HepG2 (cell line): Measurements from ENCODE around the gene THRA. TPM values are rescaled to one million over a fixed set of nuclear protein-coding genes. Genes with fewer than 3 reads are reported as not detected.

Experiments used
- ARHGAP35 ChIP-seq: sonication (generic); formaldehyde crosslinking; IDR thresholded peaks from 2 replicates; pipeline ENCODE4 v1.9.0; 2022; ENCODE audit warnings: mild to moderate bottlenecking, inconsistent platforms, moderate library complexity, missing genetic modification reagents, borderline replicate concordance
- ARID3A ChIP-seq: IDR thresholded peaks from 2 replicates; pipeline ENCODE4 v1.6.1; 2012; ENCODE audit warnings: low read depth, low read length, improper control_type of control experiment
- ARNT ChIP-seq: fragments of 450-650 bp; IDR thresholded peaks from 2 replicates; pipeline ENCODE4 v1.6.1; 2017
- CENPX ChIP-seq: sonication (generic); formaldehyde crosslinking; IDR thresholded peaks from 2 replicates; pipeline ENCODE4 v1.9.0; 2021; ENCODE audit warnings: mild to moderate bottlenecking, missing genetic modification reagents, moderate library complexity
- FOXO1 ChIP-seq: sonication (generic); formaldehyde crosslinking; IDR thresholded peaks from 2 replicates; pipeline ENCODE4 v1.4.0; 2020; ENCODE audit warnings: missing genetic modification reagents
- HMG20B ChIP-seq: conservative IDR thresholded peaks from 2 replicates; pipeline ENCODE4 v1.6.1; 2016; ENCODE audit warnings: missing genetic modification reagents, missing compliant biosample characterization
- HMGXB4 ChIP-seq, 2 experiments: sonication (generic) in 1 of 2; formaldehyde crosslinking in 1 of 2; IDR thresholded peaks; 2 replicates each; pipeline versions ENCODE4 v1.4.0 to v1.6.1; 2018 to 2020; ENCODE audit warnings: missing genetic modification reagents in 2 of 2, borderline replicate concordance in 1 of 2, low read depth in 1 of 2, mild to moderate bottlenecking in 1 of 2, missing biosample characterization in 1 of 2
- MIER2 ChIP-seq: IDR thresholded peaks from 2 replicates; pipeline ENCODE4 v1.6.1; 2016; ENCODE audit warnings: missing biosample characterization, missing genetic modification reagents
- PHB2 ChIP-seq: fragments of 450-650 bp; IDR thresholded peaks from 2 replicates; pipeline ENCODE4 v1.6.1; 2018; ENCODE audit not compliant: partially characterized antibody
- PRDM15 ChIP-seq: sonication (generic); formaldehyde crosslinking; IDR thresholded peaks from 2 replicates; pipeline ENCODE4 v1.4.0; 2020; ENCODE audit warnings: missing genetic modification reagents
- SOX5 ChIP-seq: IDR thresholded peaks from 2 replicates; pipeline ENCODE4 v1.6.1; 2016; ENCODE audit warnings: borderline replicate concordance
- ZFY ChIP-seq: sonication (generic); formaldehyde crosslinking; IDR thresholded peaks from 2 replicates; pipeline ENCODE4 v1.4.0; 2020; ENCODE audit warnings: missing genetic modification reagents
- ZNF660 ChIP-seq: sonication (generic); formaldehyde crosslinking; IDR thresholded peaks from 2 replicates; pipeline ENCODE4 v1.5.1; 2020; ENCODE audit warnings: mild to moderate bottlenecking, low read depth, missing genetic modification reagents, borderline replicate concordance
- ZNF781 ChIP-seq: sonication (generic); formaldehyde crosslinking; IDR thresholded peaks from 2 replicates; pipeline ENCODE4 v1.5.1; 2020; ENCODE audit warnings: borderline replicate concordance, mild to moderate bottlenecking, missing genetic modification reagents; ENCODE audit errors: not compliant biosample characterization
- polyA plus RNA-seq, 8 experiments: library from polyadenylated mRNA; depleted of rRNA in 3 of 8; stranded (reverse) in 7 of 8; unstranded in 1 of 8; fragments of >200 nt; fragmentation: Illumina TruSeq in 4 of 8; extraction: Trizol in 4 of 8; gene quantifications; 2 replicates each; pipeline versions ENCODE4 v1.2.1 to v1.2.3, GENCODE V29; 2011 to 2016; ENCODE audit warnings: low read depth in 4 of 8, missing spikeins in 1 of 8, mixed read lengths in 1 of 8; ENCODE audit not compliant: insufficient read depth in 1 of 8
- total RNA-seq, 5 experiments: library from RNA; depleted of rRNA; stranded (reverse); fragments of >200 nt; fragmentation: Illumina TruSeq; extraction: Trizol; gene quantifications; 2 replicates each; pipeline ENCODE4 v1.2.3, GENCODE V29; 2016; ENCODE audit warnings: low read depth in 1 of 5
- TF ChIP-seq, protein P1 (sequence below): sonication (generic); formaldehyde crosslinking; IDR thresholded peaks from 2 replicates; pipeline ENCODE4 v1.4.0; 2020; ENCODE audit warnings: missing genetic modification reagents
- TF ChIP-seq, protein P2 (sequence below): sonication (generic); formaldehyde crosslinking; IDR thresholded peaks from 2 replicates; pipeline ENCODE4 v1.4.0; 2020; ENCODE audit warnings: mild to moderate bottlenecking, missing genetic modification reagents

The THRA gene
- total and polyA plus RNA-seq, 2 of the 13 experiments (the other 11 are each of a cell fraction or from before 2014, with no cell fraction given), result 8.0 to 9.9 TPM

DNA sequence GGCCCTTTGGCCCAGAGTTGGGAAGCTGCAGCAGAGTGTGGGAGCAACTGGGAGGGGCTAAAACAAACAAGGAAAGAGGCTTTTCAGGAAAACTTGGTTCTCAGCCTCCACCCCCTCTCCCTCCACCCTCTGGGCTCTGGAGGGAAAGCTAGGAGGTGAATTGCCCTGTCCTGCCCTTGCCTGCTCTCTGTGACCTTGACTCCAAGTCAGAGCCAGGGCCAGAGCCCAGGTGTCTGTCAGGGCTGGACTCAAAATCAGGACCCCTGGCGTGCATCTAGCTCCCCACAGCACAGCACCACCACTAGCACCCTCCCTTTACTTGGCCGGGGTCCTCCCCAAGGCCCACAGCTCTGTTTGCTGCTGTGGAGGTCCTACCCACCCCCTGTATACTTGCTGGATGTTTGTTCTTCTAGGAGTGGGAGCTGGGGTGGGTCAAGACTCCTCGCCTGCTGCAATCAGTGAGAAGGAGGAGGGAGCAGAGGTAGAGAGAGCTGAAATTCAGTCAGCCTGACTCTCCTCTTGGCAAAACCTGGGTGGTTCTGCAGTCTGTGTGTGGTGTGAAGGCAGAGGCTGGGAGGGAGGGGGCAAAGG lies 40.4 kb downstream of the THRA start (continued):
- TF ChIP-seq, protein P1, sequence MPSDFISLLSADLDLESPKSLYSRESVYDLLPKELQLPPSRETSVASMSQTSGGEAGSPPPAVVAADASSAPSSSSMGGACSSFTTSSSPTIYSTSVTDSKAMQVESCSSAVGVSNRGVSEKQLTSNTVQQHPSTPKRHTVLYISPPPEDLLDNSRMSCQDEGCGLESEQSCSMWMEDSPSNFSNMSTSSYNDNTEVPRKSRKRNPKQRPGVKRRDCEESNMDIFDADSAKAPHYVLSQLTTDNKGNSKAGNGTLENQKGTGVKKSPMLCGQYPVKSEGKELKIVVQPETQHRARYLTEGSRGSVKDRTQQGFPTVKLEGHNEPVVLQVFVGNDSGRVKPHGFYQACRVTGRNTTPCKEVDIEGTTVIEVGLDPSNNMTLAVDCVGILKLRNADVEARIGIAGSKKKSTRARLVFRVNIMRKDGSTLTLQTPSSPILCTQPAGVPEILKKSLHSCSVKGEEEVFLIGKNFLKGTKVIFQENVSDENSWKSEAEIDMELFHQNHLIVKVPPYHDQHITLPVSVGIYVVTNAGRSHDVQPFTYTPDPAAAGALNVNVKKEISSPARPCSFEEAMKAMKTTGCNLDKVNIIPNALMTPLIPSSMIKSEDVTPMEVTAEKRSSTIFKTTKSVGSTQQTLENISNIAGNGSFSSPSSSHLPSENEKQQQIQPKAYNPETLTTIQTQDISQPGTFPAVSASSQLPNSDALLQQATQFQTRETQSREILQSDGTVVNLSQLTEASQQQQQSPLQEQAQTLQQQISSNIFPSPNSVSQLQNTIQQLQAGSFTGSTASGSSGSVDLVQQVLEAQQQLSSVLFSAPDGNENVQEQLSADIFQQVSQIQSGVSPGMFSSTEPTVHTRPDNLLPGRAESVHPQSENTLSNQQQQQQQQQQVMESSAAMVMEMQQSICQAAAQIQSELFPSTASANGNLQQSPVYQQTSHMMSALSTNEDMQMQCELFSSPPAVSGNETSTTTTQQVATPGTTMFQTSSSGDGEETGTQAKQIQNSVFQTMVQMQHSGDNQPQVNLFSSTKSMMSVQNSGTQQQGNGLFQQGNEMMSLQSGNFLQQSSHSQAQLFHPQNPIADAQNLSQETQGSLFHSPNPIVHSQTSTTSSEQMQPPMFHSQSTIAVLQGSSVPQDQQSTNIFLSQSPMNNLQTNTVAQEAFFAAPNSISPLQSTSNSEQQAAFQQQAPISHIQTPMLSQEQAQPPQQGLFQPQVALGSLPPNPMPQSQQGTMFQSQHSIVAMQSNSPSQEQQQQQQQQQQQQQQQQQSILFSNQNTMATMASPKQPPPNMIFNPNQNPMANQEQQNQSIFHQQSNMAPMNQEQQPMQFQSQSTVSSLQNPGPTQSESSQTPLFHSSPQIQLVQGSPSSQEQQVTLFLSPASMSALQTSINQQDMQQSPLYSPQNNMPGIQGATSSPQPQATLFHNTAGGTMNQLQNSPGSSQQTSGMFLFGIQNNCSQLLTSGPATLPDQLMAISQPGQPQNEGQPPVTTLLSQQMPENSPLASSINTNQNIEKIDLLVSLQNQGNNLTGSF (CRISPR knock-in tag), result no peak
- TF ChIP-seq ZFY (CRISPR knock-in tag) (no peak), ZNF660 (no peak), SOX5 (CRISPR knock-in tag) (peak; percentile 8; the same call in 1 of the 2 replicates), HMGXB4 (CRISPR knock-in tag; IDR thresholded peaks at IDR 0.05; ENCODE audit: borderline replicate concordance in 1 of 2, low read depth in 1 of 2) (no peak), ARNT (no peak), ARHGAP35 (no peak), FOXO1 (no peak; the same call in 1 of the 2 replicates), MIER2 (CRISPR knock-in tag) (no peak), CENPX (CRISPR knock-in tag) (no peak), ZNF781 (CRISPR knock-in tag) (no peak), HMG20B (CRISPR knock-in tag) (0 out of 2 replicates have a peak, but pooled peaks have one; percentile 33), ARID3A (no peak), PRDM15 (CRISPR knock-in tag) (no peak), PHB2 (no peak)
- TF ChIP-seq, protein P2, sequence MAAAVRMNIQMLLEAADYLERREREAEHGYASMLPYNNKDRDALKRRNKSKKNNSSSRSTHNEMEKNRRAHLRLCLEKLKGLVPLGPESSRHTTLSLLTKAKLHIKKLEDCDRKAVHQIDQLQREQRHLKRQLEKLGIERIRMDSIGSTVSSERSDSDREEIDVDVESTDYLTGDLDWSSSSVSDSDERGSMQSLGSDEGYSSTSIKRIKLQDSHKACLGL, result no peak
